ENCODE data around the gene UPK1A. TPM values are rescaled to one million over a fixed set of nuclear protein-coding genes. Genes with fewer than 3 reads are reported as not detected.
A peak's percentile ranks its signal among the peaks of the same experiment; 100 is the strongest.

The UPK1A gene
- total and polyA plus RNA-seq, 9 of the 15 experiments (the other 6 are each of a cell fraction or from before 2014, with no cell fraction given) = 0.06 to 0.13 TPM; not detected in 7

DNA sequence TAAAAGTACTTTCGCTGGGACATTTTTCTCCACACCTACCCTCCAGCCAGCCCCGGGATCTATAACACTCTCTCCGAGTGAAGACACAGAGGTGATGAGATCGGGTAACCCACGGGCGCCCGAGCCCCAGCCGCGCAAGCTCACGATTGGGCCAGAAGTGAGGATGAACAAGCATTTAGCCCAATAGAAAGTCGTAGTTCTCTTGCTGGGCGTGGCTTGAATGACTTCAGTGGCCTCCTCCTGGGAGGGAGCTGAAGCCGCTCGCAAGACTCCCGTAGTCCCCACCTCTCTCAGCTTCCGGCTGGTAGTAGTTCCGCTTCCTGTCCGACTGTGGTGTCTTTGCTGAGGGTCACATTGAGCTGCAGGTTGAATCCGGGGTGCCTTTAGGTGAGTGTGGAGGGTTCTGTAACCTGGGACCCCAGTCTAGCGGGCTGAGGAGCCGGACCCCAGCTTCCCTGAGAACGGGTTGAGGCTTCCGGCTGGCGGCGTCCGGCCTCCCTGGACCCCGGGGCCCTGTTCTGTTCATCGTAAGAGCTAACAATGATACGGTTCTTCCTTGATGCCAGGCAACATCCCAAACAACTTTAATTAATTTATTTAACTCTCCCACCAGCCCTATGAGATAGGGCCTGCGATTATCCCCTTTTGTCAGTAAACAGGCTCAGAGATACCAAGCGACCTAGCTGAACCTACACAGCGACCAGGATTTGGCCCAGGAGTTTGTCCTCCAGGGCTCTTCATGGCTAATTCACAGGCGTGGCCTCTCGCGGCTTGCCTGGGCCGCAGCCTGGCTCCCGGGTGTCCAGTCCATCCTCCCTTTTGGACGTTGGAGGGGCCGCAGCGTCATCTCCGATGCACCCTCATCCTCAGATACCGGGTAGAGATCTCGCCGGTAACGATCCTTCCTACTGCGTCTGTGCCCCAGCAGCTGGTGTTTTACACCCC is 18.0 kb upstream of the UPK1A start, which contains the start of gene COX6B1 (continued):
- TF ChIP-seq SAP30 (IDR thresholded peaks at IDR 0.05; ENCODE audit: borderline replicate concordance, insufficient read depth, low read depth, low read length, poor library complexity, severe bottlenecking) (peak; percentile 26), EP300 (IDR thresholded peaks at IDR 0.05; ENCODE audit: low read length) (peak; percentile 0; the same call in 1 of the 2 replicates), GABPA (tag; conservative IDR thresholded peaks at IDR 0.05; ENCODE audit: low read depth) (peak; percentile 96), MEIS2 (IDR thresholded peaks at IDR 0.05; ENCODE audit: partially characterized antibody) (peak; percentile 59), NEUROD1 (IDR thresholded peaks at IDR 0.05; ENCODE audit: borderline replicate concordance, low read depth, low read length, partially characterized antibody) (peak; percentile 69), POLR2G (IDR thresholded peaks at IDR 0.05; ENCODE audit: low read depth, low read length) (peak; percentile 77), ZFPM2 (CRISPR knock-in tag; IDR thresholded peaks at IDR 0.05) (no peak), NCOA1 (IDR thresholded peaks at IDR 0.05; ENCODE audit: low read depth) (0 out of 2 replicates have a peak, but pooled peaks have one; percentile 49), C11orf30 (IDR thresholded peaks at IDR 0.05; ENCODE audit: low read depth) (peak; percentile 79), SPI1 (IDR thresholded peaks at IDR 0.05; ENCODE audit: borderline replicate concordance, low read depth, low read length) (peak; percentile 63), TAF7 (tag; IDR thresholded peaks at IDR 0.05) (peak; percentile 67; the same call in 1 of the 2 replicates), ATF1 (CRISPR knock-in tag; IDR thresholded peaks at IDR 0.05) (no peak), ATF1 (tag; IDR thresholded peaks at IDR 0.05) (peak; percentile 61), POLR2H (tag; IDR thresholded peaks at IDR 0.05; ENCODE audit: low read depth) (peak; percentile 89), ELF1 (tag; IDR thresholded peaks at IDR 0.05) (peak; percentile 80)
- TF ChIP-seq, protein P1, sequence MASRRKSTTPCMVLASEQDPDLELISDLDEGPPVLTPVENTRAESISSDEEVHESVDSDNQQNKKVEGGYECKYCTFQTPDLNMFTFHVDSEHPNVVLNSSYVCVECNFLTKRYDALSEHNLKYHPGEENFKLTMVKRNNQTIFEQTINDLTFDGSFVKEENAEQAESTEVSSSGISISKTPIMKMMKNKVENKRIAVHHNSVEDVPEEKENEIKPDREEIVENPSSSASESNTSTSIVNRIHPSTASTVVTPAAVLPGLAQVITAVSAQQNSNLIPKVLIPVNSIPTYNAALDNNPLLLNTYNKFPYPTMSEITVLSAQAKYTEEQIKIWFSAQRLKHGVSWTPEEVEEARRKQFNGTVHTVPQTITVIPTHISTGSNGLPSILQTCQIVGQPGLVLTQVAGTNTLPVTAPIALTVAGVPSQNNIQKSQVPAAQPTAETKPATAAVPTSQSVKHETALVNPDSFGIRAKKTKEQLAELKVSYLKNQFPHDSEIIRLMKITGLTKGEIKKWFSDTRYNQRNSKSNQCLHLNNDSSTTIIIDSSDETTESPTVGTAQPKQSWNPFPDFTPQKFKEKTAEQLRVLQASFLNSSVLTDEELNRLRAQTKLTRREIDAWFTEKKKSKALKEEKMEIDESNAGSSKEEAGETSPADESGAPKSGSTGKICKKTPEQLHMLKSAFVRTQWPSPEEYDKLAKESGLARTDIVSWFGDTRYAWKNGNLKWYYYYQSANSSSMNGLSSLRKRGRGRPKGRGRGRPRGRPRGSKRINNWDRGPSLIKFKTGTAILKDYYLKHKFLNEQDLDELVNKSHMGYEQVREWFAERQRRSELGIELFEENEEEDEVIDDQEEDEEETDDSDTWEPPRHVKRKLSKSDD (conservative IDR thresholded peaks at IDR 0.05; ENCODE audit: low read length) = 0 out of 2 replicates have a peak, but pooled peaks have one; percentile 65
- TF ChIP-seq, protein P2, sequence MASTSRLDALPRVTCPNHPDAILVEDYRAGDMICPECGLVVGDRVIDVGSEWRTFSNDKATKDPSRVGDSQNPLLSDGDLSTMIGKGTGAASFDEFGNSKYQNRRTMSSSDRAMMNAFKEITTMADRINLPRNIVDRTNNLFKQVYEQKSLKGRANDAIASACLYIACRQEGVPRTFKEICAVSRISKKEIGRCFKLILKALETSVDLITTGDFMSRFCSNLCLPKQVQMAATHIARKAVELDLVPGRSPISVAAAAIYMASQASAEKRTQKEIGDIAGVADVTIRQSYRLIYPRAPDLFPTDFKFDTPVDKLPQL (IDR thresholded peaks at IDR 0.05; ENCODE audit: extremely low read depth, insufficient read length) = peak; percentile 54
- TF ChIP-seq, protein P3, sequence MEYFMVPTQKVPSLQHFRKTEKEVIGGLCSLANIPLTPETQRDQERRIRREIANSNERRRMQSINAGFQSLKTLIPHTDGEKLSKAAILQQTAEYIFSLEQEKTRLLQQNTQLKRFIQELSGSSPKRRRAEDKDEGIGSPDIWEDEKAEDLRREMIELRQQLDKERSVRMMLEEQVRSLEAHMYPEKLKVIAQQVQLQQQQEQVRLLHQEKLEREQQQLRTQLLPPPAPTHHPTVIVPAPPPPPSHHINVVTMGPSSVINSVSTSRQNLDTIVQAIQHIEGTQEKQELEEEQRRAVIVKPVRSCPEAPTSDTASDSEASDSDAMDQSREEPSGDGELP (CRISPR knock-in tag; IDR thresholded peaks at IDR 0.05; ENCODE audit: borderline replicate concordance) = peak; percentile 27; the same call in 1 of the 2 replicates
- TF ChIP-seq, protein P4, sequence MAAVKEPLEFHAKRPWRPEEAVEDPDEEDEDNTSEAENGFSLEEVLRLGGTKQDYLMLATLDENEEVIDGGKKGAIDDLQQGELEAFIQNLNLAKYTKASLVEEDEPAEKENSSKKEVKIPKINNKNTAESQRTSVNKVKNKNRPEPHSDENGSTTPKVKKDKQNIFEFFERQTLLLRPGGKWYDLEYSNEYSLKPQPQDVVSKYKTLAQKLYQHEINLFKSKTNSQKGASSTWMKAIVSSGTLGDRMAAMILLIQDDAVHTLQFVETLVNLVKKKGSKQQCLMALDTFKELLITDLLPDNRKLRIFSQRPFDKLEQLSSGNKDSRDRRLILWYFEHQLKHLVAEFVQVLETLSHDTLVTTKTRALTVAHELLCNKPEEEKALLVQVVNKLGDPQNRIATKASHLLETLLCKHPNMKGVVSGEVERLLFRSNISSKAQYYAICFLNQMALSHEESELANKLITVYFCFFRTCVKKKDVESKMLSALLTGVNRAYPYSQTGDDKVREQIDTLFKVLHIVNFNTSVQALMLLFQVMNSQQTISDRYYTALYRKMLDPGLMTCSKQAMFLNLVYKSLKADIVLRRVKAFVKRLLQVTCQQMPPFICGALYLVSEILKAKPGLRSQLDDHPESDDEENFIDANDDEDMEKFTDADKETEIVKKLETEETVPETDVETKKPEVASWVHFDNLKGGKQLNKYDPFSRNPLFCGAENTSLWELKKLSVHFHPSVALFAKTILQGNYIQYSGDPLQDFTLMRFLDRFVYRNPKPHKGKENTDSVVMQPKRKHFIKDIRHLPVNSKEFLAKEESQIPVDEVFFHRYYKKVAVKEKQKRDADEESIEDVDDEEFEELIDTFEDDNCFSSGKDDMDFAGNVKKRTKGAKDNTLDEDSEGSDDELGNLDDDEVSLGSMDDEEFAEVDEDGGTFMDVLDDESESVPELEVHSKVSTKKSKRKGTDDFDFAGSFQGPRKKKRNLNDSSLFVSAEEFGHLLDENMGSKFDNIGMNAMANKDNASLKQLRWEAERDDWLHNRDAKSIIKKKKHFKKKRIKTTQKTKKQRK (IDR thresholded peaks at IDR 0.05; ENCODE audit: borderline replicate concordance, low read depth, low read length) = peak; percentile 22; the same call in 1 of the 2 replicates

All from K562 (cell line).